Body of pancreas (tissue), 4 donors: ENCODE data around the gene GALNT2.

Source experiments
- CTCF ChIP-seq, 7 experiments: fragments of 450-650 bp in 4 of 7; fragments of 200-600 bp in 3 of 7; sonication (generic) in 3 of 7; IDR thresholded peaks; one replicate each; pipeline ENCODE4 v1.5.1; 2016 to 2019; ENCODE audit warnings: antibody characterized with exemption in 7 of 7
- POLR2A ChIP-seq, 3 donors: fragments of 450-650 bp; IDR thresholded peaks; one replicate each; pipeline ENCODE4 v1.6.1; 2016; ENCODE audit warnings: antibody characterized with exemption in 3 of 3, mild to moderate bottlenecking in 2 of 3

- TF ChIP-seq CTCF (IDR thresholded peaks at IDR 0.05) = no peak
- TF ChIP-seq POLR2A (IDR thresholded peaks at IDR 0.05) = no peak
Measured at GRCh38 chr1:230327892-230328284, 260.9 kb downstream of the GALNT2 start.
